HepG2 (cell line): Measurements from ENCODE around the gene GGACT.

Source experiments
- PITX1 ChIP-seq: sonication (generic); formaldehyde crosslinking; IDR thresholded peaks from 2 replicates; pipeline ENCODE4 v1.5.1; 2020; ENCODE audit warnings: mild to moderate bottlenecking, missing genetic modification reagents
- ZNF20 ChIP-seq: sonication (generic); formaldehyde crosslinking; IDR thresholded peaks from 2 replicates; pipeline ENCODE4 v1.4.0; 2020; ENCODE audit warnings: mild to moderate bottlenecking, moderate library complexity, missing genetic modification reagents
- TF ChIP-seq, protein P1 (sequence below): sonication (generic); formaldehyde crosslinking; IDR thresholded peaks from 2 replicates; pipeline ENCODE4 v1.5.0; 2020; ENCODE audit warnings: mild to moderate bottlenecking, missing genetic modification reagents, moderate library complexity

DNA sequence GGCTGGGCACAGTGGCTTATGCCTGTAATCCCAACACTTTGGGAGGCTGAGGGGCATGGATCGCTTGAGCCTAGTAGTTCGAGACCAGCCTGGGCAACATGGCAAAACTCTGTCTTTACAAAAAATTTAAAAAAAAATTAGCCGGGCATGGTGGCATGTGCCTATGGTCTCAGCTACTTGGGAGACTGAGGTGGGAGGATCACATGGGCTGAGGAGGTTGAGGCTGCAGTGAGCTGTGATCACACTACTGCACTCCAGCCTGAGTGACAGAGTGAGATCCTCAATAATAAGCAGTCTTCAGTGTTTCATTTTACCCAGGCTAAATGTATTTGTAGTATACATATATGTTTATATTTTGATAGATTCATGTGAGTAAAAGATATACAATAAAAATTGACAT lies 85.0 kb downstream of the GGACT start:
- TF ChIP-seq, protein P1, sequence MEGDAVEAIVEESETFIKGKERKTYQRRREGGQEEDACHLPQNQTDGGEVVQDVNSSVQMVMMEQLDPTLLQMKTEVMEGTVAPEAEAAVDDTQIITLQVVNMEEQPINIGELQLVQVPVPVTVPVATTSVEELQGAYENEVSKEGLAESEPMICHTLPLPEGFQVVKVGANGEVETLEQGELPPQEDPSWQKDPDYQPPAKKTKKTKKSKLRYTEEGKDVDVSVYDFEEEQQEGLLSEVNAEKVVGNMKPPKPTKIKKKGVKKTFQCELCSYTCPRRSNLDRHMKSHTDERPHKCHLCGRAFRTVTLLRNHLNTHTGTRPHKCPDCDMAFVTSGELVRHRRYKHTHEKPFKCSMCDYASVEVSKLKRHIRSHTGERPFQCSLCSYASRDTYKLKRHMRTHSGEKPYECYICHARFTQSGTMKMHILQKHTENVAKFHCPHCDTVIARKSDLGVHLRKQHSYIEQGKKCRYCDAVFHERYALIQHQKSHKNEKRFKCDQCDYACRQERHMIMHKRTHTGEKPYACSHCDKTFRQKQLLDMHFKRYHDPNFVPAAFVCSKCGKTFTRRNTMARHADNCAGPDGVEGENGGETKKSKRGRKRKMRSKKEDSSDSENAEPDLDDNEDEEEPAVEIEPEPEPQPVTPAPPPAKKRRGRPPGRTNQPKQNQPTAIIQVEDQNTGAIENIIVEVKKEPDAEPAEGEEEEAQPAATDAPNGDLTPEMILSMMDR (CRISPR knock-in tag), result no peak
- TF ChIP-seq ZNF20 (no peak), PITX1 (CRISPR knock-in tag) (no peak)
